Mammary epithelial cell (primary cell): ENCODE data around the gene RICTOR.

Source experiments
- CTCF ChIP-seq, 2 donors: IDR thresholded peaks in 1 of 2; conservative IDR thresholded peaks in 1 of 2; 2 replicates each; pipeline ENCODE4 v1.5.1; 2011 to 2012; ENCODE audit warnings: inconsistent platforms in 2 of 2, low read length in 2 of 2, mild to moderate bottlenecking in 2 of 2, control low read depth in 1 of 2, low read depth in 1 of 2; ENCODE audit not compliant: insufficient read depth in 1 of 2; ENCODE audit errors: extremely low read depth in 1 of 2
- EZH2 ChIP-seq: IDR thresholded peaks from 2 replicates; pipeline ENCODE4 v1.6.1; 2012; ENCODE audit warnings: low read length, inconsistent platforms, borderline replicate concordance

GRCh38 chr5:38892363-38892762 is 181.8 kb downstream of the RICTOR start:
- TF ChIP-seq CTCF (conservative IDR thresholded peaks at IDR 0.05 in 1 of 2, IDR thresholded peaks at IDR 0.05 in 1 of 2; ENCODE audit: extremely low read depth in 1 of 2, insufficient read depth in 1 of 2, low read depth in 1 of 2, low read length in 2 of 2) (no peak), EZH2 (no peak)
